HEK293 (cell line): ENCODE measurements around the gene PRKG1.

ENCODE experiments used
- CTCF ChIA-PET: fragments of 350-600 bp; formaldehyde crosslinking; extraction: SDS; loops from one replicate; lab custom pipeline; 2021; ENCODE audit warnings: antibody characterized with exemption; lab: Yijun Ruan, JAX
- POLR2A ChIA-PET: fragments of 300-600 bp; formaldehyde crosslinking; extraction: SDS; loops from one replicate; lab custom pipeline; 2020; ENCODE audit warnings: antibody characterized with exemption, inconsistent platforms; lab: Yijun Ruan, JAX
- H3K27ac ChIP-seq: fragments of 200-500 bp; sonication (Bioruptor generic); 2 replicates; pipeline ENCODE4 v1.5.1; 2014; ENCODE audit warnings: low read depth, low read length, control low read depth, inconsistent platforms; ENCODE audit errors: extremely low read depth
- H3K36me3 ChIP-seq, 2 experiments: fragments of 200-500 bp in 1 of 2; sonication (Bioruptor generic) in 1 of 2; 1 replicate in 1 of 2; 2 replicates in 1 of 2; pipeline ENCODE4 v1.5.1; 2014 to 2017; ENCODE audit warnings: inconsistent platforms in 2 of 2, low read length in 2 of 2; ENCODE audit not compliant: control insufficient read depth in 2 of 2, insufficient read depth in 1 of 2
- H3K4me1 ChIP-seq: fragments of 200-500 bp; sonication (Bioruptor generic); 2 replicates; pipeline ENCODE4 v1.5.1; 2014; ENCODE audit warnings: mild to moderate bottlenecking, low read length, inconsistent platforms; ENCODE audit not compliant: control insufficient read depth, insufficient read depth
- H3K4me3 ChIP-seq: 2 replicates; pipeline ENCODE4 v1.5.1; 2011; ENCODE audit warnings: low read depth, mild to moderate bottlenecking, control low read depth, low read length, moderate library complexity
- H3K9me3 ChIP-seq: fragments of 200-500 bp; sonication (Bioruptor generic); 2 replicates; pipeline ENCODE4 v1.5.1; 2014; ENCODE audit warnings: low read depth, low read length, inconsistent platforms; ENCODE audit not compliant: control insufficient read depth, insufficient read depth
- FEZF1 ChIP-seq: fragments of 450-650 bp; formaldehyde crosslinking; IDR thresholded peaks from 2 replicates; pipeline ENCODE4 v1.5.1; 2016; ENCODE audit warnings: missing biosample characterization, missing genetic modification characterization
- PRDM1 ChIP-seq: fragments of 450-650 bp; formaldehyde crosslinking; IDR thresholded peaks from 2 replicates; pipeline ENCODE4; 2016; ENCODE audit warnings: missing biosample characterization, missing genetic modification characterization
- TRIM28 ChIP-seq: IDR thresholded peaks from 2 replicates; pipeline ENCODE4 v1.6.1; 2011; ENCODE audit warnings: low read length, control low read depth, borderline replicate concordance
- ZBTB7A ChIP-seq: fragments of 450-650 bp; formaldehyde crosslinking; IDR thresholded peaks from 2 replicates; pipeline ENCODE4 v1.5.1; 2016; ENCODE audit warnings: low read depth, missing biosample characterization, missing genetic modification characterization
- ZIC2 ChIP-seq: fragments of 450-650 bp; formaldehyde crosslinking; IDR thresholded peaks from 2 replicates; pipeline ENCODE4 v1.5.1; 2016; ENCODE audit warnings: missing biosample characterization, missing genetic modification characterization
- ZNF138 ChIP-seq: fragments of 450-650 bp; formaldehyde crosslinking; IDR thresholded peaks from 2 replicates; pipeline ENCODE4 v1.5.1; 2016; ENCODE audit warnings: missing biosample characterization, missing genetic modification characterization, borderline replicate concordance
- ZNF350 ChIP-seq: fragments of 450-650 bp; formaldehyde crosslinking; IDR thresholded peaks from 2 replicates; pipeline ENCODE4 v1.5.0; 2017; ENCODE audit warnings: missing biosample characterization, mild to moderate bottlenecking, missing genetic modification characterization
- ZNF510 ChIP-seq: fragments of 450-650 bp; formaldehyde crosslinking; IDR thresholded peaks from 2 replicates; pipeline ENCODE4 v1.5.1; 2018; ENCODE audit warnings: mild to moderate bottlenecking, missing genetic modification characterization, missing biosample characterization; ENCODE audit not compliant: insufficient replicate concordance
- ZNF548 ChIP-seq: fragments of 450-650 bp; formaldehyde crosslinking; IDR thresholded peaks from 2 replicates; pipeline ENCODE4 v1.5.1; 2016; ENCODE audit warnings: missing biosample characterization, missing genetic modification characterization
- ZNF549 ChIP-seq: fragments of 450-650 bp; IDR thresholded peaks from 2 replicates; pipeline ENCODE4 v1.5.1; 2018; ENCODE audit warnings: missing biosample characterization, missing genetic modification characterization, mild to moderate bottlenecking, inconsistent platforms, moderate library complexity
- ZNF560 ChIP-seq: fragments of 450-650 bp; formaldehyde crosslinking; IDR thresholded peaks from 2 replicates; pipeline ENCODE4 v1.5.1; 2017; ENCODE audit warnings: missing biosample characterization, missing genetic modification characterization, borderline replicate concordance
- ZNF585B ChIP-seq: fragments of 450-650 bp; formaldehyde crosslinking; IDR thresholded peaks from 2 replicates; pipeline ENCODE4 v1.5.1; 2016; ENCODE audit warnings: missing biosample characterization, missing genetic modification characterization
- ZSCAN16 ChIP-seq: fragments of 450-650 bp; formaldehyde crosslinking; IDR thresholded peaks from 2 replicates; pipeline ENCODE4 v1.5.1; 2016; ENCODE audit warnings: missing biosample characterization, missing genetic modification characterization
- ZXDB ChIP-seq: fragments of 450-650 bp; formaldehyde crosslinking; IDR thresholded peaks from 2 replicates; pipeline ENCODE4 v1.5.1; 2016; ENCODE audit warnings: missing biosample characterization, missing genetic modification characterization
- TF ChIP-seq, protein P1 (sequence below): fragments of 450-650 bp; formaldehyde crosslinking; IDR thresholded peaks from 2 replicates; pipeline ENCODE4 v1.5.1; 2017; ENCODE audit warnings: missing biosample characterization, missing genetic modification characterization
- TF ChIP-seq, protein P2 (sequence below): fragments of 450-650 bp; formaldehyde crosslinking; IDR thresholded peaks from 2 replicates; pipeline ENCODE4 v1.5.0; 2017; ENCODE audit warnings: missing biosample characterization, missing genetic modification characterization, borderline replicate concordance
- TF ChIP-seq, protein P3 (sequence below): fragments of 450-650 bp; formaldehyde crosslinking; IDR thresholded peaks from 2 replicates; pipeline ENCODE4 v1.5.1; 2017; ENCODE audit warnings: missing biosample characterization, missing genetic modification characterization
- TF ChIP-seq, protein P4 (sequence below): fragments of 450-650 bp; formaldehyde crosslinking; conservative IDR thresholded peaks from 2 replicates; pipeline ENCODE4 v1.5.1; 2016; ENCODE audit warnings: low read depth, missing biosample characterization, missing genetic modification characterization
- TF ChIP-seq, protein P5 (sequence below): fragments of 450-650 bp; formaldehyde crosslinking; IDR thresholded peaks from 2 replicates; pipeline ENCODE4 v1.5.1; 2016; ENCODE audit warnings: missing biosample characterization, missing genetic modification characterization

The PRKG1 gene

DNA sequence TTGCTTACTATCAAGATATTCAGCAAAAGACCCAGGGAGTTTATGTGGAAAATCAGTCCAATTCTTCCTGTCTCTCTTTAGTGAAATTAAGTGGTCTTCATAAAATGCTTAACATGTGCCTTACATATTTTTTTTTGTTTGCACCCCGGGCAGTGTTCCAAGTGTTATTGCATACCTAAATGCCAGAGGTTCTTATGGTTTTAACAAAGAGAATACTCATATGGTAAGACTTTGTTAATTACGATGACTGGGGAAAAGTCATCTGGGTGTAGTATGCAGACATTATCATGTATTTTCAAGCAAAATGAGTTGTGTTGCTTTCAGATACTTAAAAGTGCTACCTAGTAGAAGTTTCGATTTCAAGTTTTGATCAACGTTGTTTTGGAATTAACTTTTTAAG, 82.6 kb downstream of the PRKG1 start:
- 0 out of 2 replicates have a peak, but pooled peaks cover 2% of the 10 kb centered on the region for H3K4me1 ChIP-seq
- no peak overlapping the region for H3K4me3 ChIP-seq
- POLR2A ChIA-PET = no interaction called here
- no peaks in the 10 kb centered on the region for H3K9me3 ChIP-seq
- CTCF ChIA-PET = no interaction called here
- no peaks in the 10 kb centered on the region for H3K36me3 ChIP-seq
- TF ChIP-seq ZSCAN16 (tag by site-specific recombination) = no peak
- TF ChIP-seq, protein P1, sequence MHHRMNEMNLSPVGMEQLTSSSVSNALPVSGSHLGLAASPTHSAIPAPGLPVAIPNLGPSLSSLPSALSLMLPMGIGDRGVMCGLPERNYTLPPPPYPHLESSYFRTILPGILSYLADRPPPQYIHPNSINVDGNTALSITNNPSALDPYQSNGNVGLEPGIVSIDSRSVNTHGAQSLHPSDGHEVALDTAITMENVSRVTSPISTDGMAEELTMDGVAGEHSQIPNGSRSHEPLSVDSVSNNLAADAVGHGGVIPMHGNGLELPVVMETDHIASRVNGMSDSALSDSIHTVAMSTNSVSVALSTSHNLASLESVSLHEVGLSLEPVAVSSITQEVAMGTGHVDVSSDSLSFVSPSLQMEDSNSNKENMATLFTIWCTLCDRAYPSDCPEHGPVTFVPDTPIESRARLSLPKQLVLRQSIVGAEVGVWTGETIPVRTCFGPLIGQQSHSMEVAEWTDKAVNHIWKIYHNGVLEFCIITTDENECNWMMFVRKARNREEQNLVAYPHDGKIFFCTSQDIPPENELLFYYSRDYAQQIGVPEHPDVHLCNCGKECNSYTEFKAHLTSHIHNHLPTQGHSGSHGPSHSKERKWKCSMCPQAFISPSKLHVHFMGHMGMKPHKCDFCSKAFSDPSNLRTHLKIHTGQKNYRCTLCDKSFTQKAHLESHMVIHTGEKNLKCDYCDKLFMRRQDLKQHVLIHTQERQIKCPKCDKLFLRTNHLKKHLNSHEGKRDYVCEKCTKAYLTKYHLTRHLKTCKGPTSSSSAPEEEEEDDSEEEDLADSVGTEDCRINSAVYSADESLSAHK (tag by site-specific recombination) = no peak
- TF ChIP-seq, protein P2, sequence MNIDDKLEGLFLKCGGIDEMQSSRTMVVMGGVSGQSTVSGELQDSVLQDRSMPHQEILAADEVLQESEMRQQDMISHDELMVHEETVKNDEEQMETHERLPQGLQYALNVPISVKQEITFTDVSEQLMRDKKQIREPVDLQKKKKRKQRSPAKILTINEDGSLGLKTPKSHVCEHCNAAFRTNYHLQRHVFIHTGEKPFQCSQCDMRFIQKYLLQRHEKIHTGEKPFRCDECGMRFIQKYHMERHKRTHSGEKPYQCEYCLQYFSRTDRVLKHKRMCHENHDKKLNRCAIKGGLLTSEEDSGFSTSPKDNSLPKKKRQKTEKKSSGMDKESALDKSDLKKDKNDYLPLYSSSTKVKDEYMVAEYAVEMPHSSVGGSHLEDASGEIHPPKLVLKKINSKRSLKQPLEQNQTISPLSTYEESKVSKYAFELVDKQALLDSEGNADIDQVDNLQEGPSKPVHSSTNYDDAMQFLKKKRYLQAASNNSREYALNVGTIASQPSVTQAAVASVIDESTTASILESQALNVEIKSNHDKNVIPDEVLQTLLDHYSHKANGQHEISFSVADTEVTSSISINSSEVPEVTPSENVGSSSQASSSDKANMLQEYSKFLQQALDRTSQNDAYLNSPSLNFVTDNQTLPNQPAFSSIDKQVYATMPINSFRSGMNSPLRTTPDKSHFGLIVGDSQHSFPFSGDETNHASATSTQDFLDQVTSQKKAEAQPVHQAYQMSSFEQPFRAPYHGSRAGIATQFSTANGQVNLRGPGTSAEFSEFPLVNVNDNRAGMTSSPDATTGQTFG (tag by site-specific recombination) = no peak
- TF ChIP-seq ZXDB = no peak
- TF ChIP-seq, protein P3, sequence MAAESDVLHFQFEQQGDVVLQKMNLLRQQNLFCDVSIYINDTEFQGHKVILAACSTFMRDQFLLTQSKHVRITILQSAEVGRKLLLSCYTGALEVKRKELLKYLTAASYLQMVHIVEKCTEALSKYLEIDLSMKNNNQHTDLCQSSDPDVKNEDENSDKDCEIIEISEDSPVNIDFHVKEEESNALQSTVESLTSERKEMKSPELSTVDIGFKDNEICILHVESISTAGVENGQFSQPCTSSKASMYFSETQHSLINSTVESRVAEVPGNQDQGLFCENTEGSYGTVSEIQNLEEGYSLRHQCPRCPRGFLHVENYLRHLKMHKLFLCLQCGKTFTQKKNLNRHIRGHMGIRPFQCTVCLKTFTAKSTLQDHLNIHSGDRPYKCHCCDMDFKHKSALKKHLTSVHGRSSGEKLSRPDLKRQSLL (tag by site-specific recombination) = no peak
- TF ChIP-seq, protein P4, sequence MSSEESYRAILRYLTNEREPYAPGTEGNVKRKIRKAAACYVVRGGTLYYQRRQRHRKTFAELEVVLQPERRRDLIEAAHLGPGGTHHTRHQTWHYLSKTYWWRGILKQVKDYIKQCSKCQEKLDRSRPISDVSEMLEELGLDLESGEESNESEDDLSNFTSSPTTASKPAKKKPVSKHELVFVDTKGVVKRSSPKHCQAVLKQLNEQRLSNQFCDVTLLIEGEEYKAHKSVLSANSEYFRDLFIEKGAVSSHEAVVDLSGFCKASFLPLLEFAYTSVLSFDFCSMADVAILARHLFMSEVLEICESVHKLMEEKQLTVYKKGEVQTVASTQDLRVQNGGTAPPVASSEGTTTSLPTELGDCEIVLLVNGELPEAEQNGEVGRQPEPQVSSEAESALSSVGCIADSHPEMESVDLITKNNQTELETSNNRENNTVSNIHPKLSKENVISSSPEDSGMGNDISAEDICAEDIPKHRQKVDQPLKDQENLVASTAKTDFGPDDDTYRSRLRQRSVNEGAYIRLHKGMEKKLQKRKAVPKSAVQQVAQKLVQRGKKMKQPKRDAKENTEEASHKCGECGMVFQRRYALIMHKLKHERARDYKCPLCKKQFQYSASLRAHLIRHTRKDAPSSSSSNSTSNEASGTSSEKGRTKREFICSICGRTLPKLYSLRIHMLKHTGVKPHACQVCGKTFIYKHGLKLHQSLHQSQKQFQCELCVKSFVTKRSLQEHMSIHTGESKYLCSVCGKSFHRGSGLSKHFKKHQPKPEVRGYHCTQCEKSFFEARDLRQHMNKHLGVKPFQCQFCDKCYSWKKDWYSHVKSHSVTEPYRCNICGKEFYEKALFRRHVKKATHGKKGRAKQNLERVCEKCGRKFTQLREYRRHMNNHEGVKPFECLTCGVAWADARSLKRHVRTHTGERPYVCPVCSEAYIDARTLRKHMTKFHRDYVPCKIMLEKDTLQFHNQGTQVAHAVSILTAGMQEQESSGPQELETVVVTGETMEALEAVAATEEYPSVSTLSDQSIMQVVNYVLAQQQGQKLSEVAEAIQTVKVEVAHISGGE (tag by site-specific recombination) = no peak
- TF ChIP-seq ZNF510 (tag by site-specific recombination) = no peak
- no peak for TF ChIP-seq TRIM28
- no peak for TF ChIP-seq ZBTB7A (tag by site-specific recombination)
- TF ChIP-seq ZNF548 (tag by site-specific recombination) = no peak
- TF ChIP-seq FEZF1 (tag by site-specific recombination) = no peak
- no peak for TF ChIP-seq ZNF549 (tag by site-specific recombination)
- TF ChIP-seq, protein P5, sequence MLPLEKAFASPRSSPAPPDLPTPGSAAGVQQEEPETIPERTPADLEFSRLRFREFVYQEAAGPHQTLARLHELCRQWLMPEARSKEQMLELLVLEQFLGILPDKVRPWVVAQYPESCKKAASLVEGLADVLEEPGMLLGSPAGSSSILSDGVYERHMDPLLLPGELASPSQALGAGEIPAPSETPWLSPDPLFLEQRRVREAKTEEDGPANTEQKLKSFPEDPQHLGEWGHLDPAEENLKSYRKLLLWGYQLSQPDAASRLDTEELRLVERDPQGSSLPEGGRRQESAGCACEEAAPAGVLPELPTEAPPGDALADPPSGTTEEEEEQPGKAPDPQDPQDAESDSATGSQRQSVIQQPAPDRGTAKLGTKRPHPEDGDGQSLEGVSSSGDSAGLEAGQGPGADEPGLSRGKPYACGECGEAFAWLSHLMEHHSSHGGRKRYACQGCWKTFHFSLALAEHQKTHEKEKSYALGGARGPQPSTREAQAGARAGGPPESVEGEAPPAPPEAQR = no peak
- TF ChIP-seq ZNF560 (tag by site-specific recombination) = no peak
- TF ChIP-seq ZNF585B (tag by site-specific recombination) = no peak
- TF ChIP-seq ZNF138 (tag by site-specific recombination) = no peak
- no peak for TF ChIP-seq ZNF350
- no peak for TF ChIP-seq ZIC2 (tag by site-specific recombination)
- TF ChIP-seq PRDM1 (tag by site-specific recombination) = no peak
- no peak overlapping the region for H3K27ac ChIP-seq
